ENCODE data around the gene SRMS.
A peak's percentile ranks its signal among the peaks of the same experiment; 100 is the strongest.

SRMS gene

DNA sequence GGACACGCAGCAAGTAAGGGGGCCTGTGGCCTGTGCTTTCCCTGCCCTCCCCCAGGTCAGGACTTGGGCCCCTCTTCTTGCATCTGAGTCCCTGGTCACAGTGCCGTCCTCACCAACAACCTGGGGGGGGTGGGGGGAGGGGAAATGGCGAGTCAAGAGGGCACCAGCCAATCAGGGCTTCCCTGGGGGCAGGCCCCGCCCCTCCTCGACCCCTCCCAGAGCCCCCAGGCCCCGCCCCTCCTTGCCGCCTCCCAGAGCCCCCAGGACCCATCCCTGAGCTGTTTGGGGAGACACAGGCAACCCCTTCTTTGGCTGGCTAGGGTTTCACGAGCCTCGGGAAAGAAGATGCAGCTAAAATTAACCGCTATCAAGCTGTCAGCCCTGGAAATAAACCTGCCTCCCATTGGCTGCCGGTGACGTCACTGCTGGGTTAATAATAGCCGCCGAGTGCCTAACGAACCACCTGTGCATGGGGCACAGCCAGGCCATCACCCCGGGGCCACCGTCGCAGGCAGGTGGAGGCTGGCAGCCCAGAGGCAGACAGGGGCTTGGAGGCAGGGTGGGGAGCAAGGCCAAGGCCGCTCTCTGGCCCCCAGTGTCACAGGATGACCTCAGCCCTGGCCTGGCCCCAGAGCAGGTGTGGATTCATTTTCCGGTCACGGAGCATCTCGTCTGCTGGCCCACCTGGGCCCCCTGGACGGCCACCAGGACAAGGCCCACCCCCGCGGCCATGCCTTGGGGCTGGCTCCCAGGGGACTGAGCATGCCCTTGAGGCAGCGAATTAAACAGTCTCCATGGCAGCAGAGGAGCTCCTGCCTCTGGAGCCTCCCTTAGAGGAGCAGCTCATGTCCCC, 45.5 kb downstream of the SRMS start:
- DNase-seq (ENCODE audit: low read depth, low spot score), result peak; percentile 53

DNA sequence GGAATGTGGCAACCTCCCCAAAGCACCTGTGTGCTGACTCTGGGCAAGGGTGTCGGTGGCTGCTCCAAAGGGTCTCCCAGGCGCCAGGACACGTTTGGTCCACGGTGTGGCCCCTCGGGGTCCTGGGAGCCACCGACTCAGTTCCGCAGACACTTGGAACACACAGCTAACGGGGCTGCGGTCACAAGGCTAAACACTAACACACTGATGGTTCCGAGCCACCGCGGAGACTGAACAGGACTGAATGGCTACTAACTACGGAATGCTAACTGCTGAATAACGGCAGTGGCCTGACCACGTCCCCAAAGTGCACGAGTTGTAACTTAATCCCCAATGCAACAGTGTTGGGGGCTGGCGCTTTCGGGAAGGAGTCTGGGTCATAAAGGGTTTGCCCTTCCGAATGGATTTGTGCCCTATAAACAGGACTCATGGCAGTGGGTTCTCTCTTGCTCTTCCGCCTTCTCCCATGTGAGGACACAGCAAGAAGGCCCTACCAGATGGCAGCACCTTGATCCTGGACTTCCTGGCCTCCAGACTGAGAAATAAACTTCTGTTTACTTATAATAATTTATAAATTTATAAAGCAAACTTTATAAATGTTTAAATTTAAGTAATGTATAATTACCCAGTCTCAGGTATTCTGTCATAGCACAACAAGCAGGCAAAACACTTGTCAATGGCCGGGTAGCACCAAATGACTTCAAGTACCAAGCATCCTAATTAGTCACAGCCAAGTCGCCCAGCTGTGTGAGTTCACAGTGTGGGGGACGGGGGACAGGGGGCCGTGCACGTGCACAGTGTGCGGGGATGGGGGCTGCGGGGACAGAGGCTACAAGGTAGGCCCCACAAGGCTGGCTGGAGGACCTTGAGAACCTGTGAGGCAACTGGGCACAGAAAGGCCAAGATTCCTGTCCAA, 46.4 kb downstream of the SRMS start:
- peak; percentile 3 for DNase-seq (ENCODE audit: low read depth, low spot score)

DNA sequence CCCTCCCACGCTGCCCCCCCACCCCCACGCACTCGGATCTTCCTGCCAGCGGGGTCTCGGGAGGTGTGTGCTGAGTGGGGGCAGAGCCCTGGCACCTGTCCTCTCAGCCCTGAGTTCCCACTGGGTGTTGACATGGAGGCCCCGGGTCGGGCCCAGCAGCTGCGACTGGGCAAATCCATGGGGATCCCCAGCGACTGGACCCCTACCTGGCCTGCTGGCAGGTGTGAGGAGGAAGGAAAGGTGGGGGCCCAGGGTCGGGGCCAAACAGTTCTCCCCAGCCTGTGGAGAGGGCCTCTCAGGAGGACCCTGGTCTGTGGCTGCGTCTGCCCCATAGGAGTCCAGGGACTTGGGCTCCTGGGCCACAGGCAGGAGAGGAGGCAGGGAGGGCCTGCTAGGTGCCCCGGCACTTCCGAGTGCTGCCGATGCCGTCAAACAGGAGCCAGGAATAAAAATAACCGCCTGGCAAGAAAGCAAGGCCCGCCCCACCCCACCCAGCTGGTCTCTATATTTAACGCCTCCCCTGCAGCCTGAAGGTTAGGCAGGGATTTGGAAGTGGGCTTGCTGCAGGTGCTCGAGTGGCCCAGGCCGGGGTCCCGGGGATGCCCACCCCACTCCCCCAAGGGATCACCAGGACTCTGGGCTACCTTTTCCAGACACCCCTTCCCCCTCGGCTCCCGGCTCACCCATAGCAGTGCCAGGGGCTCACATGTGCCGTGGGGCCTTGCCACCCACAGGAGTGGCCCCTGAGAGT, 47.2 kb downstream of the SRMS start:
- DNase-seq (ENCODE audit: low read depth, low spot score), result no peak

DNA sequence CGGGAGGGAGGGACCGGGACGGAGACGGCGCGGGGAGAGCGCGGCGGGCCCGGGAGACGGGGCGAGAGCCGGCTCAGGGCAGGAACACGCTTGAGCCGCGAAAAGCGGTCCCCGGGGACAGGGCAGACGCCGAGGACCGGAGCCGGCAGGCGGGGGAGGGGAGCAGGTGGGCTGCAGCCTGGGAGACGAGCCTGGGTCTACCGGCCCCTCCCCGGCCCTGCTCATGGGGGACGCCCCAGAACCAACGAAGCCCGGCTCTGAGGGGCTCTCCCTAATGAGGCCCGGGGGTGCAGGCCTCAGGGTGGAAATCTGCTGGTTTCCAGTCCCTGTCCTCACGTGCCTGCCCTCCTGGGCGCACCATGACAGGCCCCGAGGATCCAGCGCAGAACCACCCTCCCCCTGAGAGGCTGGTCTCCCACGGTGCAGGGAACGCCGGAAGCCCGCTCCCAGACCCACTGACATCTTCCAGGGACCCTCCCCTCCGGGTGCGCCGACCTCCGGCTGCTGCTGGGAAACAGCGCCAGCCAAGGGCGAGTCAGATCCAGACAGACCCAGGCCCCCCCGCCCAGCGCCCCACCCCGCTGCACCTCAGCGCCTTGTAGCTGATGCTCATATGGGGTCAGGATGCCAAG, 48.1 kb downstream of the SRMS start:
- DNase-seq (ENCODE audit: low read depth, low spot score), result peak; percentile 11

DNA sequence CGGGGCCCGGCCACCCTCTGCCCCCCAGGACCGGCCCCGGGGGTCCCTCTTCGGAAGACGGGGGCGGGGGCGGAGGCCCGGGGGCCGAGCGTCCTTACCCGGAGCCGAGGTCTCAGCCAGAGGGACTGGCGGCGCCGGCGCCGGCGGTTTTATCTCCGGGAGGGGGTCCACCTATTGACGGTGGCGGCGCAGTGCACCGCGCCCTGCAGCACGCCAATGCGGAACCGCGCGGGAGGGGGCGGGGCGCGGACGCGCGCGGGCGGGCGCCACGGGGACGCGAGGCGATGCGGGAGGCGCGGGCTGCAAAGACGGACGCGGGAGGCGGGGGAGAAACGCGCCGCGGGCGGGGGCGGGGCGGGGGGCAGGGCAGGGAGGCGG, 48.6 kb downstream of the SRMS start, which contains the start of gene EEF1A2:
EEF1A2 (minus strand) TSS at position 124 of the 378 bp plus-strand sequence. CDS start 1,320 bp downstream, outside the sequence.
- no peak for DNase-seq (ENCODE audit: low read depth, low spot score)

DNA sequence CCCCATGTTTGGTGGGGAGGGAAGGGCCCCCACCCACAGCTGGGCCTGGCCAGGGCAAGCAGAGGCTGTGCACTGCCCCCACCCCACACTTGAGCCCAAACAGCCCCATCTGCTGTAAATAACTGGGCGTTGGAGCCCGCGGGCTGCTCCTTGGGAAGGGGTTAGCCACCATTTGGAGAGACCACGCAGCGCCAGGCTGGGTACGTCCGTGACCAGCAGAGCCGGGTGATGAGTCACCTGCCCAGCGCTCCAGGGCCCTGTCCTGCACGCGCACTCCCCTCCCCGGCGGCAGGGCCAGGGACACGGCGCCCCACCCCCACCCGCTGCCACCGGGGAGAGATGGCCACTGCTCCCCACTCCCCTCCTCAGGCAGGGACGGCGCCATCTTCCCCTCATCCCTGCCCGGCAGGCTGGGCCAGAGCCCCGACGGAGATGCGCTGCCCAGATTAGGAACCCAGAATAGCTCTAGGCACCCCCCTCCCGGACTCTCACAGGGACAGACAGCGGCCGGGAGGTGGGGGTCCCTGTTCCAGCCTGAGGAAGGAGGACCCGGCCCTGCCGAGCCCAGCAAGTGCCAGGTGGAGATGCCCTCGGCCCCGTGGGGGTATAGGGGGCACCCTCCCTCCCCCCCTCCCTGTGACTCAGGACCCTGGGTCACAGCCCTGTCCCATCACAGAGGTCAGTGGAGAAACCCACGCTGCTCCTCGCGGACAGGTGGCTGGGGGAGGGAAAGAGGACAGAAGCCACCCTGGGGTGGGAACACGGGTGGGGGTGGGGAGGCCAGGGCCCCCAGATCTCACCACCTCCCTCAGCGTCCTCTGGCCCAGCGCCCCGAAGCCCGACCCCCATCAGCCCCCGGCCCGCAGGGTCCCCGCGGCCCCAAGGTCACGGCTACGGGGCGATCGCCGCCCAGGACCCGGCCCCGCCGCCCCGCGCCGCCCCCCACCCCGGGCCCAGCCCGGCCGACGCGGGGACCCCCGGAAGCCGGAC, 49.3 kb downstream of the SRMS start:
- no peak for DNase-seq (ENCODE audit: low read depth, low spot score)

DNA sequence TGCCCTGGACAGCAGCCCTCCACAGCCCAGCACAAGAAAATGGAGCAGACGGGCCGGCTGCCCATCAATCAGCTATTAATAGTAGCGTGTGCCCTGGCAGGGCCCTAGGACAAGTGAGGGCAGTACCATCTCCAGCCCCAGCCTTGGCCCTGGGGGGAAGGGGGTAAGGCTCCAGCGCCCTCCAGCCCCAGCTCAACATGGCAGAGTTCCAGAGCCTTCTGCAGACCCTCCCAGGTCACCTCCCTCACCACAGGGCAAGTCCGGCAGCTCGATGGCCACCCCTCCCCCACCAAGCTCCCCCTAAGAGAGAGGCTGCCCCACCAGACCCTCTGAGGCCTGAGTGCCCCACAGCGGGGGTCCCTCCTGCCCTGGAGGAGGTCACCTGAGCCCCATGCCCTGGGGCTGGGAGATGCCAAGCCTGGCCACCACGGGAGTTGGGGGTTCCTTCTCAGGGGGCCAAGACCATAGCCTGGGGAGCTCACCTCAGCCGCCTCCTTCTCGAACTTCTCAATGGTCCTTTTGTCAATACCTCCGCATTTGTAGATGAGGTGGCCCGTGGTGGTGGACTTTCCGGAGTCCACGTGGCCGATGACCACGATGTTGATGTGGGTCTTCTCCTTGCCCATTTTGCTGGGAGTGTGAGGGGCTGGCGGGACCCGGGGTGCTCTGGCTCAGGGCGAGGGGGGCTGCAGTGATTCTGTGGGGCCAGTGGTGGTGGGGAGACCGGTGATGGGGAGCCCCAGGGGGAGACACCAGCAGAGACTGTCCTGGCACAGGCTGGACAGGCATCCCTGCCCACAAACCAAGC, 50.2 kb downstream of the SRMS start:
- DNase-seq (ENCODE audit: low read depth, low spot score), result no peak

DNA sequence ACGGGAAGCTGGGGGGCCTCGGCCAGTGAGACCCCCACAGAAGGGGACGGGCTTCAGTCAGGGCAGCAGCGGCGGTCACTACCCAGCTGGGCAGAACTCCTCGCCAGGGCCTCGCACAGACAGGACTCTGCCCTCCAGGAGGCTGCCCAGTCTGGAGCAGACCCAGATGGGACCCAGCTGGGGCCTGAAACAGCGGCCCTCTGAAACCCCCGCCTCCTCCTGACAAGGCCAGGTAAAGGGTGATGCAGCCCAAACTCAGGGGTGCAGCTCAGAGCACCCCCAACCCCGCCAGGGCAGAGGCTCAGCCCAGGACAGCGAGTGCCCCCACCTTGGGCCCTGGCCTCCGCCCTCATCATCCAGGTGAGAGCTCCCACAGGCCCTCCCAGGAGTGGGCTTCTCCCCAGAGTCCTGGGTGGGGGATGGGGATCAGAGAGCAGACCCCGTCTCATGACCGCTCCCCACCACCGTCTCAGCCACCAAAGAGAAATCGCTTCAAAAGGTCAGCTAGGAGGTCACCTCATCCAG, 50.9 kb downstream of the SRMS start:
- peak; percentile 17 for DNase-seq (ENCODE audit: low read depth, low spot score)

DNA sequence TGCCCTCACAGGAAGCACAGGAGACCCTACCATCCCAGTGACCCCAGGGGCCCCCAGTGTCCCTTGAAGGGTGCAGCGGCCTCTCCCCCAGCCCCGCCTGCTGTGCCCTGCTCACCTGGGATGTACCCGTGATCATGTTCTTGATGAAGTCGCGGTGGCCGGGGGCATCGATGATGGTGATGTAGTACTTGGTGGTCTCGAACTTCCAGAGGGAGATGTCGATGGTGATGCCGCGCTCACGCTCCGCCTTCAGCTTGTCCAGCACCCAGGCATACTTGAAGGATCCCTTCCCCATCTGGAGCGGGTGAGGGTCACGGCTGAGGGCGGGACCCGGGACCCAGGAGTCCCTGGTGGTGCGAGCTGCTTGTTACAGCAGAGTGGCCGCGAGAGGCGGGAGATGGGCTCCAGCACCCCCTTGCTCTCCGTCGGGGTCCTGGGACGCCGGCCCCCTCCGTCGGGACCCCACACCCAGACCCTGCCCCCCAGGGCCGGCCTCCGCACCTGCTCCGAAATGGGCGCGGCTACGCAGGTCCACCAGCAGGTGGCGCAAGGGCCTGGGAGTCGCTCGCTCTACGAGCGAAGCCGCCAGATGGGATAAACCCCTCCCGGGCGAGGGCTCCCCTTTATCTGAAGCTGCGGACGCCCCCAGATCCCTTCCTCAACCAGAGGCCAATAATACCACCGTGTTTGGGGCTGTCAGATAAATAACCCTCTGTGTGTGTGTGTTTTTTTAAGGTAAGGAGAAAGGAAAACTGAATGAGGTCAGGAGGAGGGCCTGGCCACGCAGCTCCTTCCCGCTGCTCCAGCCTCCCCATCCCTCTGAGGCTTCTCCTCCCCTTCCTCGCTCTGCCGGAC, 51.6 kb downstream of the SRMS start:
- DNase-seq (ENCODE audit: low read depth, low spot score), result peak; percentile 60

DNA sequence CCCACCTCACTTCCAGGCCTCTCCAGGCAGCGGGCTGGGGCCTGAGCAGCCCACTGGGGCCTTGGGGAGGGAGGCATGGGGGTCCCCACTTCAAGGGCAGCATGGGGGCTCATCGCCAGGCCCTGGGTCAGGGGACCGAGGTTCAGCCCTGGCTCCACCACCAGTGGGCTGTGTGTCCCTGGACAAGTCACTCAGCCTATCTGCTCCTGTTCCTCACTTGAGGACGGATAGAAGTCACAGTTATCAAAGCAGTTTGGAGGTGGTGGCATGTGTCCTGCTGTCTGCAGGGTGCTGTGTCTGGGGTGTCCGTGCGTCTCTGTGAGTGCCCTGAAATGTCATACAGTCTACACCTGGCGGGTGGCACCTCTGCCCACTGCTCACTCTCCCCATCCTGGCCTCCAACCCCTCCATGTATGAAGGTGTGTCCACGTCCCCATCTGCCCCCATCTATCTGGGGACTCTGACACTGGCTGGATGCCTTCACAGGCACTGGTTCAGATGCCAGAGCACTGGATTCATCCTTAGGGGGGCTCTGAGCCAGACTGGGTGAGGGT, 52.3 kb downstream of the SRMS start:
- DNase-seq (ENCODE audit: low read depth, low spot score), result no peak

DNA sequence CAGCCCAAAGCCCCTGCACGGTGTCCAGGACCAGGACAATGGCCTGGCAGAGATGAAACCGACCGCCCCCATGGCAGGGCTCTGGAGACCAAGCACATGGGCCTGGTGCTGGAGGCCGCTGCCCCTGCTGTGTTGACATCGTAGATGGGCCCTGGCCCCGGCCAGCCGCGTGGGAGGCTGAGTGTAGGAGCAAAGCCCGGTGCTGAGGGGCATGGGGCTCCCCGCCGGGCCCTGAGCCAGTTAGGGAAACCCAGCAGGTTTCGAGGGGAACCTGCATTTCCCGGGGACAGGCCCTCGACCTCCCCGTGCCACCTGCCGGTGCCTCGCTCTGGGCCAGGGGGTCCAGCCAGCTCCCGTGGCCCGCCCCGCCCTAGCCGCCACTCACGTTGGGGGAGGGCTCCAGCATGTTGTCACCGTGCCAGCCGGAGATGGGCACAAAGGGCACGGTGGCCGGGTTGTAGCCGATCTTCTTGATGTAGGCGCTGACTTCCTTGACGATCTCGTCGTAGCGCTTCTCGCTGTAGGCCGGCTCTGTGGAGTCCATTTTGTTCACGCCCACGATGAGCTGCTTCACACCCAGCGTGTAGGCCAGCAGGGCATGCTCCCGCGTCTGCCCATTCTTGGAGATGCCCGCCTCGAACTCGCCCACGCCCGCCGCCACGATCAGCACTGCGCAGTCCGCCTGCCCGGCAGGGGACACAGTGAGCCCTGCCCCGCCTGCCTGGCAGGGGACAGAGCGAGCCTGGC, 53.0 kb downstream of the SRMS start:
- no peak for DNase-seq (ENCODE audit: low read depth, low spot score)

DNA sequence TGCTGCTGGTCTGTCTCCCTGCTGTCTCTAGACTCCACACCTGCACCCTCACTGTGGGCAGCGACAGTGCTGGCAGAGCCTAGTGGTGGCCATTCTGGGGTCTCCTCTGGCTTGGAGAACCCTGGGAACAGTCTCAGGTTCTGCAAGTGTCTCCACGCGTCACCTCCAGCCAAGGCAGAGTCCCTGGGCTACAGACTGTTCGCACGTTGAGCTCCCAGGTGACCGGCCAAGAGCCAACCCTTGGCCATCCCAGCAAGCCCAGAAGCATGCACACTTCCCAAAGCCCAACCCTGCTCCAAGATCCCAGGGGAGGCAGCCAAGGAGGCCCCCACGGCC, 53.5 kb downstream of the SRMS start:
- DNase-seq (ENCODE audit: low read depth, low spot score), result no peak

DNA sequence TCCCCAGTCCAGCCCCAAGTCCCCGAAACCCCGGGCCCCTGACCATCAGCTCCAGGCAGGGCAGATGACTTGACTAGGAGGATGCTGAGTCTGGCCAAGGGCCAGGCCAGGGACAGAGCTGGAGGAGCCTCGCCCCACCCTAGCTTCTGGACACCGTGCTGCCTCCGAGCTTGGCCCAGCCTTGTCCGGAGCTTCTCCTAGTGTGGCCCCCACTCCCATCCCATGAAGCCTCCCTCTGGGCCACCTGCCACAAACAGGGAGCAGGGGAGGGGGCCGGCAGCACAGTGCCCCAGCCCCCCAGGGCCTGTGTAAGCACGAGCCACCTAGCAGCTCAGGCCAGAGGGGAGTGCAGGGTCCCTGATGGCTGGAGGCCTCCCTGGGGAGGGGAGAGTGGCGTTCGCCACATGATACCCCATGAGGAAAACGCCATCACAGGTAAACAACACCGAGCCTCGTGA, 54.0 kb downstream of the SRMS start:
- DNase-seq (ENCODE audit: low read depth, low spot score), result no peak

DNA sequence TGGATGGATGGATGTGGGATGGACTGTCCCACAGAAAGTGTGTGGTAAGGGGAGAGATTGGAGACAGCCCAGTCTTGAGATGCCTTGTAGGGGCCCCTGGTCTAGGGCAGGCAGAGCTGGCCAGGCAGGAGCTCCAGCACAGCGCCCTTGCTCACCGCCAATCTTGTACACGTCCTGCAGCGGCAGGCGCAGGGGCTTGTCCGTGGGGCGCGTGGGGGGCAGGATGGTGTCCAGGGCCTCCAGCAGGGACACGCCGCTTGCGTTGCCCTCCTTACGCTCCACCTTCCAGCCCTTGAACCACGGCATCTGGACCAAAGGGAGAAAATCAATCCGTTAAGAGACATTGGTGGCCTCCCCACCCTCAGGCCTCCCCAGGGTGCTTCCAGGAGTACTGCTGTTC, 54.6 kb downstream of the SRMS start:
- DNase-seq (ENCODE audit: low read depth, low spot score), result no peak

DNA sequence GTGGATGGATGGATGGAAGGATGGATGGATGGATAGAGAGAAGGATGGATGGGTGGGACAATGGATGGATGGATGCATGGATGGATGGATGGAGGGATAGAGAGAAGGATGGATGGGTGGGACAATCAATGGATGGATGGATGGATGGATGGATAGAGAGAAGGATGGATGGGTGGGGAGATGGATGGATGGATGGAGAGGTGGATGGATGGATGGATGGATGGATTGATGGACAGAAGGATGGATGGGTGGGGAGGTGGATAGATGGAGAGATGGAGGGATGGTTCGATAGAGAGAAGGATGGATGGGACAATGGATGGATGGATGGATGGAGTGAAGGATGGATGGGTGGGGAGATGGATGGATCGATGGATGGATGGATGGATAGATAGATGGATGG, 55.0 kb downstream of the SRMS start:
- DNase-seq (ENCODE audit: low read depth, low spot score), result no peak

DNA sequence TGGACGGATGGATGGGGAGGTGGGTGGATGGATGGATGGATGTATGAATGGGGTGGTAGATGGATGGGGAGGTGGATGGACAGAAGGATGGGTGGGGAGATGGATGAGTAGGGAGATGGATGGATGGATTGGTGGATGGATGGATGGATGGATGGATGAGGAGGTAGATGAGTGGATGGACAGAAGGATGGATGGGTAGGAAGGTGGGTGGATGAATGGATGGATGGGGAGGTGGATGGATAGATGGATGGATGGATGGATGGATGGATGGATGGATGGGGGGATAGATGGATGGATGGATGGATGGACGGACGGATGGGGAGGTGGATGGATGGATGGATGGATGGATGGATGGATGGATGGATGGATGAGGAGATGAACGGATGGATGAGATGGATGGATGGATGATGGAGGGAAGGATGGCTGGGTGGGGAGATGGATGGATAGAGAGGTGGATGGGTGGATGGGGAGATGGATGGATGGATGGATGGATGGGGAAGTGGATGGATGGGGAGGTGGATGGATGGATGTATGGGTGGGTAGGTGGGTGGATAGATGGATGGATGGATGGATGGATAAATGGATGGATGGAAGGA, 55.8 kb downstream of the SRMS start:
- DNase-seq (ENCODE audit: low read depth, low spot score), result no peak

DNA sequence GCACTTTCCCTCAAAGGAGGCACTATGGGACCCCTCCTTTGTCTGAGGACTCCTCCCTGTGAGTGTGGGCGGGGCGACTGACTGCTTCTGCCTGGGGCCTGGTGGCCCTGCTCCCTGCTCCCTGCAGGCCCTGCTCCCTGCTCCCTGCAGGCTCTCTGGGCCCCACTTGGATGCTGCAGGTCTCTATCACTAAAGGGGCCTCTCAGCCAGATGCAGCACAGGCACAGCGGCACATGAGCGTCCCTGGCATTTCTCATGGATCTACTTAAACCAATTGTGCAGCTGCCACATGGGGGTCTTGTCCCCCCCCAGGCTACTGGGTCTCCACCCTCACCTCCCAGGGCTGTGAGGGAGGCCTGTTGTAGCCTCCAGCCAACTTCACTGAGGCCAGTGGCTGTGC, 56.5 kb downstream of the SRMS start:
- DNase-seq (ENCODE audit: low read depth, low spot score), result no peak
